GM21367 (cell line): ENCODE results near the gene MYO9B.
"Not testable (repeated sequence)": the region's sequence is repeated elsewhere in the genome, so short reads cannot be mapped to it uniquely, and the experiment has no call there.

Experiments used
- ATAC-seq: cut with Tn5 transposase; IDR thresholded peaks from one replicate; pipeline ENCODE4 v1.9.1; 2021; ENCODE audit not compliant: unreplicated experiment

MYO9B gene

GRCh38 chr19:17172624-17173345 is 97.2 kb downstream of the MYO9B start:
- ATAC-seq = no peak

- no peak for ATAC-seq
Observed at GRCh38 chr19:17178291-17178690, 102.7 kb downstream of the MYO9B start.

- ATAC-seq = no peak
Observed at GRCh38 chr19:17180997-17181702, 105.6 kb downstream of the MYO9B start.

- ATAC-seq = no peak
Observed at GRCh38 chr19:17183271-17183761, 107.7 kb downstream of the MYO9B start.

- ATAC-seq = no peak
Observed at GRCh38 chr19:17183858-17184321, 108.3 kb downstream of the MYO9B start.

GRCh38 chr19:17184371-17184841 is 108.8 kb downstream of the MYO9B start:
- ATAC-seq = no peak

GRCh38 chr19:17185590-17185989 is 110.0 kb downstream of the MYO9B start:
- no peak for ATAC-seq

- ATAC-seq = not testable (repeated sequence)
Observed at GRCh38 chr19:17191736-17192135, 116.2 kb downstream of the MYO9B start.

GRCh38 chr19:17192751-17193150 is 117.2 kb downstream of the MYO9B start:
- no peak for ATAC-seq

- no peak for ATAC-seq
Observed at GRCh38 chr19:17194608-17195007, 119.0 kb downstream of the MYO9B start.

GRCh38 chr19:17195106-17195505 is 119.5 kb downstream of the MYO9B start:
- ATAC-seq = no peak

GRCh38 chr19:17196610-17197009 is 121.0 kb downstream of the MYO9B start:
- ATAC-seq = no peak

GRCh38 chr19:17197666-17198065 is 122.1 kb downstream of the MYO9B start:
- no peak for ATAC-seq

GRCh38 chr19:17200408-17201079 is 125.0 kb downstream of the MYO9B start:
- ATAC-seq = no peak

GRCh38 chr19:17202249-17202648 is 126.7 kb downstream of the MYO9B start:
- ATAC-seq = no peak

GRCh38 chr19:17202713-17203112 is 127.1 kb downstream of the MYO9B start:
- no peak for ATAC-seq

GRCh38 chr19:17205237-17206140 is 129.9 kb downstream of the MYO9B start:
- ATAC-seq = no peak

- ATAC-seq = no peak
Observed at GRCh38 chr19:17206736-17207581, 131.4 kb downstream of the MYO9B start.
